ENCODE data around the gene PRMT7.
"Not testable (repeated sequence)": the region's sequence is repeated elsewhere in the genome, so short reads cannot be mapped to it uniquely, and the experiment has no call there.

PRMT7 gene

GRCh38 chr16:68283801-68284598, 26.8 kb upstream of the PRMT7 start:
- no peak for DNase-seq (ENCODE audit: low read depth)

GRCh38 chr16:68284847-68285246, 26.0 kb upstream of the PRMT7 start:
- DNase-seq (ENCODE audit: low read depth), result no peak

DNA sequence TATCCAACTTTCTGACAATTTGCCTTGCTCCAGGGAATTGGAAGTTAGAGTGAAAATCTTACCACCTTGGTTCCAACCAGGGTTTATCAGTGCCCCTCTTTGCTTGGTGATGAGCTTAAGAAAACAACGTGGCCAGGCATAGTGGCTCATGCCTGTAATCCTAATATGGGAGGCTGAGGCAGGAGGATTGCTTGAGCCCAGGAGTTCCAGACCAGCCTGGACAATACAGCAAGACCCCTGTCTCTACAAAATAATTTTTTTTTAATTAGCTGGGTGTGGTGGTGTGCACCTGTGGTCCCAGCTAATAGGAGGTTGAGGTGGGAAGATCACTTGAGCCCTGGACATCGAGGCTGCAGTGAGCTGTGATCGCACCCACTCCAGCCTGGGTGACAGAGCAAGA, 25.1 kb upstream of the PRMT7 start:
- DNase-seq (ENCODE audit: low read depth), result no peak

DNA sequence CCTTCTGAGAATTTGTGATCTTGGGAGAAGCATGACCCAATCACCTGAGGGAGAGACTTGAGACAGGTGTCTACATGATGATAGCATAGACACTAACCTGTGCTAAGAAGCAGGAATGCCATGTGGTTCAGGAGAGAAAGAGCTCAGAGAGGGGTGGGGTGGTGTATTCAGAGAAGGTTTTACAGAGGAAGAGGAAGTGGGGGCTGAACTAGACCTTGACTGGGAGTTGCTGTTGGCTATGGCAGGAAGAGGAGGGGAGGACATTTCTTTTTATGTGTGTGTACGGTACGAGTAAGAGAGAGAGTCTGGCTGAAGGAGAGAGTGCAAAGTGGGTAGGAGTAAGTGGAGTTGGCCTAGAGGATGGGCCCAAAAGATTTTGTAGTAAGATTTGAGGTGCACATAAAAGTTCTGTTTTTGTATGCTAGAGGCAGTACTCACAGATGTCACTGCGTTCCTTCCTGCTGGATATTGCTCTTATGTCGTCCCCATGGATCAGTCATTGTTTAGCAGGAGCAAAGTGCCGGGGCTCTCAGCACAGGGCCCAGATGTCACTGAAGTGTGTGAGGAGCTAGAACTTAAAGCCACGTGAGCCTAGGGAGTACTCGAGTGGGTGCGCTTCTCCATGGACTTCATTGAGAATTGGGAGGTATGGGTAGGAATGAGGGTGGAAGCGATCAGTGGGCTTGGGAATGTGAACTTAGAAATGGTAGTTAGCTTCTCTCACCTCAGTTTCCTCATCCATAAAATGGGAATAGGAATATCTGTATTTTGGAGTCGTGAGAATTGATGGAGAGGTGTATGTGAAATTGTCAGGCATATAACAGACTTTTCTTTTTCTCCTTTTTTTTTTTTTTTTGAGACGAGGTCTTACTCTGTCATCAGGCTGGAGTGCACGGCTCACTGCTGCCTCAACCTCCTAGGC, 24.4 kb upstream of the PRMT7 start:
- no peak for DNase-seq (ENCODE audit: low read depth)

GRCh38 chr16:68287276-68288251, 23.3 kb upstream of the PRMT7 start:
- no peak for DNase-seq (ENCODE audit: low read depth)

DNA sequence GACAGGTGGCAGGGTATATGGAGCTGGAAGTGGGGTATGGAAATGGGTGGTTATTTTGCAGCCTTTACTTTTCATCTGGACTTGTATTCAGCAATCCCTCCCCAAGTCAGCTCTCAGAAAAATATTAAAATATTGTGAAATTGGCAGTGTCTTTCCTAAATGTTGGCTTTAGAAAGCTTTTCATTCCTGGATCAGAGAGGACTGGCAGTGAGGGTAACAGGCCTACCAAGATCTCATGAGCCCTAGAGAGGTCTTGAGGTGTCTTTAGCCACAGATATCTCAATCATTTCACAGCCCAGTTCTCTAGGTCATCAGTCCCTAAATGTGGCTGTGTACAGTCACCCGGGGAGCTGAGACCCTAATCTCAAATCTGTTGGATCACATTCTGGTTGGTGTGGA, 22.6 kb upstream of the PRMT7 start:
- no peak for DNase-seq (ENCODE audit: low read depth)

DNA sequence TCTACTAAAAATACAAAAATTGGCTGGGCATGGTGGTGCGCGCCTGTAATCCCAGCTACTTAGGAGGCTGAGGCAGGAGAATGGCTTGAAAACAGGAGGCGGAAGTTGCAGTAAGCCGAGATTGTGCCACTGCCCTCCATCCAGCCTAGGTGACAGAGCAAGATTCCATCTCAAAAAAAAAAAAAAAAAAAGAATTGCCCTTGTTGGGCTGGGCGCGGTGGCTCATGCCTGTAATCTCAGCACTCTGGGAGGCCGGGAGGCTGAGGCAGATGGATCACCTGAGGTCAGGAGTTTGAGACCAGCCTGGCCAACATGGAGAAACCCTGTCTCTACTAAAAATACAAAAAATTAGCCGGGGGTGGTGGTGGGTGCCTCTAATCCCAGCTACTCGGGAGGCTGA, 22.0 kb upstream of the PRMT7 start:
- not testable (repeated sequence) for DNase-seq (ENCODE audit: low read depth)

DNA sequence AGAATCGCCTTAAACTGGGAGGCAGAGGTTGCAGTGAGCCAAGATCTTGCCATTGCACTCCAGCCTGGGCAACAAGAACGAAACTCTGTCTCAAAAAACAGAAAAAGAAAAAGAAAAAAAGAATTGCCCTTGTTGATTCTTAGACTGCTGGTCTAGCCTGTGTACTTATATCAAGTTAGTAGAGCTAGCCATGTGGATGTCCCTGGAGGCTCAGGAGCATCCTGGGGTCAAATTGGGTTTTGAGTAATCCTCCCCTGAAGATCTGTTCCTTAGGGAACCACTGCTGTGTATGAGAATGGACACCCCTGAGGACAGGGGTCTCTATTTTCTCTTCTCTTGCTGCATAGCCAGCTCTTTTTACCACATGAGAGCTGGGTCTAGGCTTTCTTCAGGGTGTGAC, 21.6 kb upstream of the PRMT7 start:
- DNase-seq (ENCODE audit: low read depth), result no peak

- DNase-seq (ENCODE audit: low read depth), result peak; percentile 62
These were observed 21.0 kb upstream of the PRMT7 start for GRCh38 chr16:68289621-68290329.

DNA sequence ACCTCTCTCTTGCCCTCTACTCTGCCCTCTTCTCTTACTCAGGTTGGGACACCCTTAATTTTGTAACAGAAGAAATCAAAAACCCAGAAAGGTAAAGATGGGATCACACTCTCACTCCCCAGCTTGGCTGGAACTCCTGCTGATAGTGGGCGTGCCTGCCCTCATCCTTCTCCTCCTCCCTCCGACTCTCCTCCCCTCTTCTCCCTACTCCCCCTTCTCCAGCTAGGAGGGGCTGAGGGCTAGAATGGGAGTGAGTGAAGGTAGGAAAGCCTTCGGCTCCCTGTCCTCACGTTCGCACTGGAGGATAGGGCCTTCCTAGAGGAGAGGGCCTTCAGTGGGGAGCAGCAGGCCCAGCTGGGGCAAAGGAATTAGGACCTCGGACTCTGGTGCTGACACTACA, 20.4 kb upstream of the PRMT7 start:
- no peak for DNase-seq (ENCODE audit: low read depth)

DNA sequence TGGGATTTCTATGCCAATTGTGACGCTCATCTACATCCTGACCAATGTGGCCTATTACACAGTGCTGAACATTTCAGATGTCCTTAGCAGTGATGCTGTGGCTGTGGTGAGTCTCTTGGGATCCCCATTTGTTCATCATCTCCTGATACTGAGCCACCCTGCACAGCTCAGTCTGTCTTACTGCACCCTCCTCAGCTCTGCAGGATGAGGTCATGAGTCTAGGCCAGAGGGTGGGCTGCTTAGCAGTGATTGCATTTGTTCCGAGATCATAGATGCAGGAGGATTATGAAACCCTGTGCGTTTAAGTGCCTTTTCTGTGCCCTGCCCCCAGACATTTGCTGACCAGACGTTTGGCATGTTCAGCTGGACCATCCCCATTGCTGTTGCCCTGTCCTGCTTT, 19.6 kb upstream of the PRMT7 start:
- DNase-seq (ENCODE audit: low read depth), result no peak

GRCh38 chr16:68292425-68292824, 18.4 kb upstream of the PRMT7 start:
- no peak for DNase-seq (ENCODE audit: low read depth)

- DNase-seq (ENCODE audit: low read depth), result no peak
These were observed 14.5 kb upstream of the PRMT7 start for GRCh38 chr16:68296291-68296690.

- no peak for DNase-seq (ENCODE audit: low read depth)
These were observed 14.1 kb upstream of the PRMT7 start for GRCh38 chr16:68296693-68297092.

GRCh38 chr16:68297908-68298307, 12.9 kb upstream of the PRMT7 start:
- no peak for DNase-seq (ENCODE audit: low read depth)

DNA sequence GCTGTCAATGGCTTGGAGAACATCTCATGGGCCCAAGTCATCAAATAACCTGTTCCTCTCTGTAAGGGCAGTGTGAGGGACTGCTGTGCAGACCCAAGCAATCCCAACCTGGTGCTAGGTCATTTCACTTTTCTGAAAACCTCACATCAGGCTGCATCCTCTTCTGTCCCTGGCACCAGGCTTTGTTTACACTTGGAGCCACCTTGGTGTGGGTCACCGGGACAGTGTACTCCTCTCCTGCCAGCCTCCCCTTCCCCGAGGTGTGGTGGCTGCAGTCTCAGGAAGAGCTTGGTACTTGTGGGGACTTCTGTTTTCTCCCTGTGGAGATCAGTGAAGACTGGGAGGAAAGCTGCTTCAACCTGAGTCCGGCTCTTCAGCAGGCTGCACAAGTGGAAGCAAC, 12.5 kb upstream of the PRMT7 start:
- DNase-seq (ENCODE audit: low read depth), result no peak

GRCh38 chr16:68298907-68299561, 11.8 kb upstream of the PRMT7 start:
- DNase-seq (ENCODE audit: low read depth), result no peak

DNA sequence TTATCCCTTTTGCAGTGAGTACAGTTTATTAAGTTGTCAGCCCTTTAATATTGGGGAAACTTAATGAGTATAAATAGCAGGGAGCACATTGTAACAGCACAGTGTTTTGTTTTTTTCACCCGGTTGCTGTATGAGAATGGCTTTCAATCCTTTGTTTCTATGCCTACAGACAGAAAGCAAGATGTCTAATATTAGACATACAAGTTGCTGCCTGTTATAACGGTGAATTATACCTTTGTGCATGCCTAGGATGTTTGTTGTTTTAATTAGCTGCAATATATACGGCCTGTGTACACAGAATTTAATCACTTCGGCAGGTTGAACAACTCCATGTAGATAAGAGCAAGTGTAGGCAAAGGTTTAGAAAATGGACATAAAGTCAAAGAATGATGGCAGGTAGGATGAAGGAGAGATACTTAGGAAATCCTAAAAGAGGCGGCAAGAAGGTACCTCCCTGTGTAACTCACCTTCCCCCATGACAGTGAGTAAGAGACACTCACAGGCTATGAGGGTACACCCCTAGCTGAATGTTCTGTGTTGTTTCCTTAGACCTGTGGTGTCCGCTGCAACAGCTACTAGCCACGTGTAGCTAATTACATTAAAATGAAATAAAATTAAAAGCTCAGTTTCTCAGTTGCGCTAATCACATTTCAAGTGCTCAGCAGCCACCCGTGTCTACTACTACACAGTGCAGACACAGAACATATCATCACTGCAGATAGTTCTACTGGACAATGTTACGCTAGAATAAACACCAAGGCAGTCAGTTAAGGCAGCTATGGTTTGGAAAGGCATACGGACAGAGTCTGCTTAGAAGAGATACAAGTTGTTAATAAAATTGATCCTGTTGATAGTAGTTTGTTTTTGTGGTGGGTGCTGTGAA, 11.0 kb upstream of the PRMT7 start:
- DNase-seq (ENCODE audit: low read depth), result no peak

GRCh38 chr16:68300734-68301459, 9.9 kb upstream of the PRMT7 start:
- no peak for DNase-seq (ENCODE audit: low read depth)
